Ascending aorta (tissue), 2 donors: ENCODE results near the gene EID2B. TPM values are rescaled to one million over a fixed set of nuclear protein-coding genes. Genes with fewer than 3 reads are reported as not detected.

Source experiments
- DNase-seq, 2 donors: peaks; one replicate each; pipeline ENCODE4 v3.0.0-alpha.2; 2019; ENCODE audit warnings: low spot score in 2 of 2
- H3K27ac ChIP-seq, 2 donors: fragments of 200-600 bp; sonication (generic); one replicate each; pipeline ENCODE4 v1.5.1; 2016 to 2017; ENCODE audit warnings: mild to moderate bottlenecking in 1 of 2
- H3K27me3 ChIP-seq: fragments of 200-600 bp; sonication (generic); one replicate; pipeline ENCODE4 v1.5.1; 2017
- H3K36me3 ChIP-seq, 2 donors: fragments of 200-600 bp; sonication (generic); one replicate each; pipeline ENCODE4 v1.5.1; 2016
- H3K4me1 ChIP-seq, 2 donors: fragments of 200-600 bp; sonication (generic); one replicate each; pipeline ENCODE4 v1.5.1; 2016 to 2017; ENCODE audit warnings: mild to moderate bottlenecking in 1 of 2
- H3K4me3 ChIP-seq, 2 donors: fragments of 200-600 bp; sonication (generic); one replicate each; pipeline ENCODE4 v1.5.1; 2016 to 2017; ENCODE audit warnings: mild to moderate bottlenecking in 1 of 2
- H3K9me3 ChIP-seq, 2 donors: fragments of 200-600 bp; sonication (generic); one replicate each; pipeline ENCODE4 v1.5.1; 2016
- CTCF ChIP-seq, 3 experiments: fragments of 200-600 bp in 2 of 3; fragments of 450-650 bp in 1 of 3; sonication (generic) in 2 of 3; IDR thresholded peaks; one replicate each; pipeline ENCODE4 v1.5.1; 2016 to 2019; ENCODE audit warnings: antibody characterized with exemption in 3 of 3, mild to moderate bottlenecking in 1 of 3, moderate library complexity in 1 of 3
- intact Hi-C: fragments of 100-400 bp; cut with DNase I; formaldehyde crosslinking; loops from one replicate; pipeline ENCODE4 v1.15.1; 2023
- total RNA-seq: library from RNA; depleted of rRNA; stranded (reverse); fragments of >200 nt; gene quantifications from one replicate; pipeline ENCODE4 v1.1.0, GENCODE V29; 2016

EID2B gene
- total RNA-seq, 1 donor from 2014 or later, result not detected

- no peaks in the 10 kb centered on the region for H3K9me3 ChIP-seq
- H3K27ac ChIP-seq, result no peak overlapping the region
- no peaks in the 10 kb centered on the region for H3K36me3 ChIP-seq
- H3K4me3 ChIP-seq, result no peak overlapping the region
- DNase-seq, result no peak
- no peaks in the 10 kb centered on the region for H3K4me1 ChIP-seq
- H3K27me3 ChIP-seq, result no peaks in the 10 kb centered on the region
- TF ChIP-seq CTCF (IDR thresholded peaks at IDR 0.05), result no peak
- intact Hi-C loops, result loop anchor here (5.0 kb wide), 1 partner anchor 292 kb away; no protein-coding TSS in a partner anchor
These were observed 17.5 kb upstream of the EID2B start for GRCh38 chr19:39550197-39550596.

GRCh38 chr19:39546599-39546998 is 13.9 kb upstream of the EID2B start:
- H3K36me3 ChIP-seq, result no peaks in the 10 kb centered on the region
- no peak for TF ChIP-seq CTCF (IDR thresholded peaks at IDR 0.05)
- no peaks in the 10 kb centered on the region for H3K9me3 ChIP-seq
- H3K4me1 ChIP-seq, result no peaks in the 10 kb centered on the region
- no peaks in the 10 kb centered on the region for H3K27me3 ChIP-seq
- no peak overlapping the region for H3K27ac ChIP-seq
- no peak for DNase-seq
- intact Hi-C loops, result no loop called here
- H3K4me3 ChIP-seq, result no peak overlapping the region

GRCh38 chr19:39544911-39545310 is 12.3 kb upstream of the EID2B start:
- TF ChIP-seq CTCF (IDR thresholded peaks at IDR 0.05), result no peak
- Histone ChIP-seq H3K4me1 (no peaks in the 10 kb centered on the region), H3K4me3 (no peak overlapping the region), H3K9me3 (no peaks in the 10 kb centered on the region), H3K36me3 (no peaks in the 10 kb centered on the region), H3K27ac (no peak overlapping the region), H3K27me3 (no peaks in the 10 kb centered on the region)
- intact Hi-C loops, result no loop called here
- DNase-seq, result no peak

GRCh38 chr19:39544226-39544903 is 11.7 kb upstream of the EID2B start:
- Histone ChIP-seq H3K4me3 (no peak overlapping the region), H3K9me3 (no peaks in the 10 kb centered on the region), H3K27me3 (no peaks in the 10 kb centered on the region), H3K36me3 (no peaks in the 10 kb centered on the region), H3K27ac (no peak overlapping the region), H3K4me1 (peaks cover 0 to under 1% of the 10 kb centered on the region in 2 donors)
- no peak for TF ChIP-seq CTCF (IDR thresholded peaks at IDR 0.05)
- DNase-seq, result no peak
- intact Hi-C loops, result no loop called here

GRCh38 chr19:39543477-39543857 is 10.8 kb upstream of the EID2B start:
- no peaks in the 10 kb centered on the region for H3K27me3 ChIP-seq
- H3K9me3 ChIP-seq, result no peaks in the 10 kb centered on the region
- intact Hi-C loops, result no loop called here
- H3K4me3 ChIP-seq, result no peak overlapping the region
- no peak for TF ChIP-seq CTCF (IDR thresholded peaks at IDR 0.05)
- peaks cover 5 to 9% of the 10 kb centered on the region in 2 donors for H3K4me1 ChIP-seq
- DNase-seq, result no peak
- H3K27ac ChIP-seq, result no peak overlapping the region
- H3K36me3 ChIP-seq, result no peaks in the 10 kb centered on the region

GRCh38 chr19:39542206-39542605 is 9.6 kb upstream of the EID2B start:
- H3K27me3 ChIP-seq, result no peaks in the 10 kb centered on the region
- DNase-seq, result peak in 1 of 2 donors; percentile 19
- peaks cover 5 to 16% of the 10 kb centered on the region in 2 donors for H3K4me1 ChIP-seq
- no peaks in the 10 kb centered on the region for H3K9me3 ChIP-seq
- no peaks in the 10 kb centered on the region for H3K36me3 ChIP-seq
- intact Hi-C loops, result no loop called here
- no peak overlapping the region for H3K27ac ChIP-seq
- H3K4me3 ChIP-seq, result no peak overlapping the region
- no peak for TF ChIP-seq CTCF (IDR thresholded peaks at IDR 0.05)
